ENCODE results near the gene OVCH2.
A peak's percentile ranks its signal among the peaks of the same experiment; 100 is the strongest.
"Not testable (repeated sequence)": the region's sequence is repeated elsewhere in the genome, so short reads cannot be mapped to it uniquely, and the experiment has no call there.

OVCH2 gene, protein sequence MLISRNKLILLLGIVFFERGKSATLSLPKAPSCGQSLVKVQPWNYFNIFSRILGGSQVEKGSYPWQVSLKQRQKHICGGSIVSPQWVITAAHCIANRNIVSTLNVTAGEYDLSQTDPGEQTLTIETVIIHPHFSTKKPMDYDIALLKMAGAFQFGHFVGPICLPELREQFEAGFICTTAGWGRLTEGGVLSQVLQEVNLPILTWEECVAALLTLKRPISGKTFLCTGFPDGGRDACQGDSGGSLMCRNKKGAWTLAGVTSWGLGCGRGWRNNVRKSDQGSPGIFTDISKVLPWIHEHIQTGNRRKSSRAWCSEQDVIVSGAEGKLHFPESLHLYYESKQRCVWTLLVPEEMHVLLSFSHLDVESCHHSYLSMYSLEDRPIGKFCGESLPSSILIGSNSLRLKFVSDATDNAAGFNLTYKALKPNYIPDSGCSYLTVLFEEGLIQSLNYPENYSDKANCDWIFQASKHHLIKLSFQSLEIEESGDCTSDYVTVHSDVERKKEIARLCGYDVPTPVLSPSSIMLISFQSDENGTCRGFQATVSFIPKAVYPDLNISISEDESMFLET

DNA sequence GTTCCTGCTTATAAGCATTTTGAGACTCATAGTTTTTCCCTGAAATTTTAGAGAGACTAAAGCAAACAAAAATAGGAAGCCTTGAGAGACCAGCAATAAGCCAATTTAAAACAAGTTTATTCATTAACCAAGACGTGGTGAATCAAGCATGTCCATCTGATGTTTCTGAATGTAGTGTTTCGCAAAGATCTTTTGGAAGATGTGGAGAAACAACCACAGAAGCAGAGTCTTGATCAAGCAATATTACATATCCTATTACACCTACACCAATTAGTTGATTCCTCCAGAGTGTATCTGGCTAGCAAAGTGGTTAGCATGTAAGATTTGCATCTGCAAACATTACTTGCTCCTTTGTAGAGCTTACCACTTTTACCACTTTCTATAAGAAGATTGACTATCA lies at the start of gene OVCH2:
Gene OVCH2, minus strand, starts transcription at position 101 of the 400 bp plus-strand sequence. Its CDS starts 83 bp downstream, at position 18.
- Histone ChIP-seq H3K27ac (no peak within 1 kb of the TSS), H3K4me3 (no peak within 1 kb of the TSS)

DNA sequence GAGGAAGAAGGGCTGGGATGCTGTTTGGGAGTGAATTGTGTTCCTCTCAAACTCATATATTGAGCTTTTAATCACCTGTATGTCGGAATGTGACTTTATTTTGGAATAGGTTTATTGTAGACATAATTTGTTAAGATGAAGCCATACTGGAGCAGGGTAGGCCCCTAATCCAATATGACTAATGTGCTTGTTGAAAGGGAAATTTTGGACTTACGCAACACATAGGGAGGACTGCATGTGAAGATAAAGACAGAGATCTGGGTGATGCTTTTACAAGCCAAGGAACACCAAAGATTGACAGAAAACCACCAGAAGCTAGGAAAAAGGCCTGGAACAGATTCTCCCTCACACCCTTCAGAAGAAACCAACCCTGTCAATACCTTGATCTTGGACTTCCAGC lies 43.2 kb upstream of the OVCH2 start:
- H3K4me3 ChIP-seq: no peak overlapping the region
- no peak overlapping the region for H3K27ac ChIP-seq

DNA sequence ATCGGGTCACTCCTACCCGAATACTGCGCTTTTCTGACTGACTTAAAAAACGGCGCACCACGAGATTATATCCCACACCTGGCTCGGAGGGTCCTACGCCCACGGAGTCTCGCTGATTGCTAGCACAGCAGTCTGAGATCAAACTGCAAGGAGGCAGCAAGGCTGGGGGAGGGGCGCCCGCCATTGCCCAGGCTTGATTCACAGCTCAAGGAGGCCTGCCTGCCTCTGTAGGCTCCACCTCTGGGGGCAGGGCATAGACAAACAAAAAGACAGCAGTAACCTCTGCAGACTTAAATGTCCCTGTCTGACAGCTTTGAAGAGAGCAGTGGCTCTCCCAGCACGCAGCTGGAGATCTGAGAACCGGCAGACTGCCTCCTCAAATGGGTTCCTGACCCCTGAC lies 28.5 kb upstream of the OVCH2 start:
- not testable (repeated sequence) for H3K27ac ChIP-seq, H3K4me3 ChIP-seq

DNA sequence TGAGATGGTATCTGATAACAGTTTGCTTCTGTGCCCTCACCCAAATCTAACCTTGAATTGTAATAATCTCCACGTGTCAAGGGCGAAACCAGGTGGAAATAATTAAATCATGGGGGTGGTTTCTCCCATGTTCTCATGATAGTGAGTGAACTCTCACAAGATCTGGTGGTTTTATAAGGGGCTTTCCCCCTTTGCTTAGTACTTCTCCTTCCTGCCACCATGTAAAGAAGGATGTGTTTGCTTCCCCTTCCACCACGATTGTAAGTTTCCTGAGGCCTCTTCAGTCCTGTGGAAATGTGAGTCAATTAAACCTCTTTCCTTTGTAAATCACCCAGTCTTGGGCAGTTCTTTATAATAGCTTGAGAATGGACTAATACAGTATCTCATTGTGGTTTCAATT lies 8.5 kb upstream of the OVCH2 start:
- Histone ChIP-seq H3K27ac (no peak overlapping the region), H3K4me3 (no peak overlapping the region)

DNA sequence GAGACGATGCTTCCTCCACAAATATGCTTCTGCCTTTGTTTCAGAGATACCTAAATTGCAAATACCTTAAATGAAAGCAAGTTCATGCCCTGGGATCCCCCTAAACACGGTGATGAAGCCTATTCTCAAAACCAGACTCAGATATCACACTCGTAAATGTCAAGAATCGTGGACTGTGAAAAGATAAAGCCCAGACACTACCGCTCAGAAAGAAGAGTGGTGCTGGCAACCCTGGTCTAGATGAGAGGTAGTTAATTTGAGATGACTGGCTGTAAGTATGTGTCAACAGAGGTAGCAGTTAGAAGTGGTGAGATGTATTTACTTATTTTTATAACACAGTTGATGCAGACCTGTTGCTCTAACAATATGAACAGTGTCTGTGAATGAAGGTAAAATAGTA lies 2.5 kb downstream of the OVCH2 start:
- no peak overlapping the region for H3K4me3 ChIP-seq
- no peak overlapping the region for H3K27ac ChIP-seq

DNA sequence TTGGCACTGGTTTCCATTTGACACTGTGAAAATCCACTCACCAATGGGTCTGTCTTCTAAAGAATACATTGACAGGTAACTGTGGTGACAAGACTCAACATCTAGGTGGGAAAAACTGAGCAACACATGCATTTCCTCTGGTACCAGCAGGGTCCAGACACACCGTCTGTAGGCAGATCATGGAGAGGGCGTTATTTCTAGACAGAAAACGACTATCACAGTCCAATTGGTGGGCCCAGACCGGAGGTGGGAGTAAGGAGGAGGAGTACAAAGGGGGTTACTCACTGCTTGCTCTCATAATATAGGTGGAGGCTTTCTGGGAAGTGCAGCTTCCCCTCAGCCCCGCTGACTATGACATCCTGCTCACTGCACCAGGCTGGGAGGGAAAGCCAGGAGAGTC lies 9.9 kb downstream of the OVCH2 start:
- Histone ChIP-seq H3K4me3 (no peak overlapping the region), H3K27ac (no peak overlapping the region)

DNA sequence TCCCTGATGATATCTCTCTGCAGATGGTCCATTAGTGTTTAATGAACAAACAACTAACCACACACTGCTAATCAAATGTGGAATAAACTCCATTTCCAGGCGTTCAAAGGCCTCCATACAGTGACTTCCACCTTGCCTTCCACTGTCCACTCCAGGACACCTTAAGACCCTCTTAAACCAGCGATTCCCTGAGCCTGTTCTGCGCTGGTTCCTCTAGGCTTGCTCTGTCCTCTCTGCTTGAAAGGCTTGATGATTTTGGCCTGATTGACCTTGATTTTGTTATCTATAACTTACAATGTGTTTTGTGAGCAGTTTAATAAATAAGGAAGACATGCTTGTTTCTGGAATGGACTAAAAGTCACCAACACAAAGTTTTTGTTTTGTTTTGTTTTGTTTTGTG lies 12.0 kb downstream of the OVCH2 start:
- no peak overlapping the region for H3K27ac ChIP-seq
- H3K4me3 ChIP-seq: no peak overlapping the region

DNA sequence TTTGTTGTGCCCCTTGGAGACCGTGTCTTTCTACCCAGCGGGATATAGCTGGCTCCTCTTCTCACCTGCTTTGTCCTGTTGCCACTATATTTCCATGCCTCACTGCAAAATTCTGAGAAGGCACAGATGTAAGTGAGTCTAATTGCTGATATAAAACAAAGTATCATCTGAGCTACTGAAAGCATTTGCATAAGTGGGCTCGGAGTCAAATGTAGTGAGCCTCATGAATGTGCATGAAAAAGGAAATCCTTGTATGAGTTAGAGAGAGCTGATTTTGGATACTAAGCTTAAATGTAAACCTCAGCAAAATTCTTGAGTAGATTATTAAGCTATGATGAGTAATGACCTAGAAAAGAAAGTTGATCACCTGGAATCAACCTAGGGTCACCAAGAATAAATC lies 13.9 kb downstream of the OVCH2 start:
- no peak overlapping the region for H3K27ac ChIP-seq
- H3K4me3 ChIP-seq: no peak overlapping the region

DNA sequence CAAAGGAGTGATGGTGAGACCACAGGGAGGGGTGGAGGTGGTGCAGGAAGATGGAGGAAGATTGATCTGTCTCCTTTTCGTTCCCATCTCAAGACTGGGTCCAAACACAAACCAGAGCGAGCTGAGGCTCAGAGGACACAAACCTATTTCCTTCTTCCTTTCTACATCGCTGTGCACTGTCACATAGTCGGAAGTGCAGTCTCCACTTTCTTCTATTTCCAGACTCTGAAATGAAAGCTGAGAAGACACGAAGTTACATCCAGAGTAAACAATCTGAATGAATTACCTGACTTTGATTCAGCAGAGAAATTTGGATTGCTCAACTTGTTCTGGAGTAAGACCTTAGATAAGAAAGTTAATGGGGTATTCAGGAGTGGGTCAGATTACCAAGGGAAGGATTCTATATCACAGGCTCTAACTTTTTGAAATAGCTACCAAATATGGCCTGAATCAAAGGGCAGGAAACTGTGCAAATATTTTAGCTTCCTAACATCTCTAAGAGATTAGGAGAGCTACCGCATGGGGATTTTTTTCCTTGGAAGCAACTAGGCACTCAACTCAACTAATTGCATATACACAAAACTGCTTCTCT lies 14.4 kb downstream of the OVCH2 start:
- Histone ChIP-seq H3K4me3 (no peak overlapping the region), H3K27ac (no peak overlapping the region)

DNA sequence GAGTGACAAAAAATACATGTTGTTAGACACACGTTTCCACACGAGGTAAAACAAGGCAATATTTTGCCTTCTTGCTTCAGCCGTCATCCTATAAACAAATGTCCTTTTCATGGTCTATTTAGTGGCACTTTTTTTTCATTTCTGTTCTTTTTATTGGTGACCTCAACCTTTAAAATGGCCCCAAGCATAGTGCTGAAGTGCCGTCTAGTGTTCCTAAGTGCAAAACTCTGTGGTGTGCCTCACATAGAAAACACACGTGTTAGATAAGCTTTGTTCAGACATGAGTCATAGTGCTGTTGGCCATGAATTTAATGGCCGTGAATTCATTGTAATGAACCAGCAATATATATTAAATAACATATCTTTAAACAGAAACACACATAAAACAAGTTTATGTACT lies 15.6 kb downstream of the OVCH2 start:
- Histone ChIP-seq H3K4me3 (no peak overlapping the region), H3K27ac (no peak overlapping the region)

DNA sequence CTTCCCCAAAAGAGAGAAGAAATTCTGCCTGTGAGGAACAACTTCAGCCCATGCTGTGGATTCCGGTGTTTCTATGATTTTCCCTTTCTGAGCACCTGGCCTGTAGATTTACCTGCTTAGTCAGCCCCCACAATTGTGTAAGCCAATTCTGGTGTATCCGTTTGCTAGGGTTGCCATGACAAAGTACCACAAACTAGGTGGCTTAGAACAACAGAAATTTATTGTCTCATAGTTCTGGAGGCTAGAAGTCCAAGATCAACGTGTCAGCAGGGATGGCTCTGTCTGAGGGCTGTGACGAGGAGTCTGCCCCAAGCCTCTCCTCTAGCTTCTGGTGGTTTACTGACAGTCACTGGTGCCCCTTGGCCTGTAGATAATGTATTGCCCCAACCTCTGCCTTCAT lies 17.0 kb downstream of the OVCH2 start:
- H3K27ac ChIP-seq: no peak overlapping the region
- no peak overlapping the region for H3K4me3 ChIP-seq

DNA sequence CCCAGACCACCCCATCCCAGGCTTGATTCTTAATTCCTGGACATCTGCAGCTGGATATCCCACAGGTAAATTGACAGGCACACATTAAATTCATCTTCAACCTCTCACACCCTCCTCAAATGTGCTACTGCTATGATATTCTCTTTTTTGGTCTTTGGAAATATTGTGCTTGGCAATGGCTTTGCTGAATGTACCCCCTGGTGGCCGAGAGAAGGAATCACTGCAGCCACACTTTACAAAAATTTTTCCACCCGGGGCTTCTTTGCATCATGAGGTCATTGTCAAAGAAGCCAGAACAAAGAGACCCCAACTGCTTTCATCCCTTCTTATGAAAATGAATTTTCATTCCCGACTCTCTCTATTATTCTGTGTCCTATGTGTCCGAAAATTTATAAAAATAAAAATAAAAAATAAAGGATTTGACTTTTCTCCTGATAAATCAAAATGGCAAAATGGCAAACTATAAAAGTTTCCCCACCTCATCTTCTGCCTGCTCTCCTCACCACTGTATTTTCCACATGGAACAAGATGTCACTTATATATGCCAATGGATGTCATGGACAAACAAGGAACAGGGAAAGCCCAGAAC lies 17.9 kb downstream of the OVCH2 start:
- Histone ChIP-seq H3K4me3 (no peak overlapping the region), H3K27ac (no peak overlapping the region)

DNA sequence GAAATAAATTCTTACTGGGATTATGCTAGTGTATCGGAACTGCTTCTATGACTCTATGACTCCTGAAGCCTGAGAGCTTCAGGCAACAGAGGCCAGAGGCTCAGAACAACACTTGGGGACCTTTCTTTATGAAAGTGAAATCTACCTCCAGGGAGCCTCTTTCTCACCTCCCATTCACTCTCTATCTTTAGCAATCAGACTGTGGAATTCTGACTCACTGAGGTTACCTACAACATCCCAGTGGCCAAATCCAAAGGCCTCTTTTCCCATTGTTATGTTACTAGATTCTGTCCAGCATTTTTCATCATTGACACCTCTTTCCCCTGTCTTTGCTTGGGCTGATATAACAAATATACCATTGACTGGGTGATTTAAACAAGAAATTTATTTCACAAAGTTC lies 18.9 kb downstream of the OVCH2 start:
- H3K27ac ChIP-seq: no peak overlapping the region
- H3K4me3 ChIP-seq: no peak overlapping the region

DNA sequence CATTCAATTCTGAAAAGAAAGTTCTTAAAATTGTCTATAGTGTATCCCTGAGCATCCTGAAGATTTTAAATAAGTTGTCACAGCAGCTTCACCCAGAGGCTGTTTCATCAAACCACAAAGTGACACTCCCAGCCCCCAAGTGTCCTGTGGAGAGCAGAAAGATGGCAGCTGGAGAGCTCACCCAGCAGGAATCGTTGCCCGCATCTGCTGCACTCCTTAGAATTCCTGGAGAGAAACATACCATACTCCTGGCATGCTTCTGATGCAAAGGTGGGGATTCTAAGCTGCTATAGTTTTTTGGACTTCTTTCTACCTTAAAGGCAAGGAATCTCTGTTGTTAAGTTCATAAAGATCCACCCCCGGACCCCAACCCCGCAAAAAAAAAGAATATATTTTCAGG lies 19.5 kb downstream of the OVCH2 start:
- Histone ChIP-seq H3K27ac (no peak overlapping the region), H3K4me3 (no peak overlapping the region)

DNA sequence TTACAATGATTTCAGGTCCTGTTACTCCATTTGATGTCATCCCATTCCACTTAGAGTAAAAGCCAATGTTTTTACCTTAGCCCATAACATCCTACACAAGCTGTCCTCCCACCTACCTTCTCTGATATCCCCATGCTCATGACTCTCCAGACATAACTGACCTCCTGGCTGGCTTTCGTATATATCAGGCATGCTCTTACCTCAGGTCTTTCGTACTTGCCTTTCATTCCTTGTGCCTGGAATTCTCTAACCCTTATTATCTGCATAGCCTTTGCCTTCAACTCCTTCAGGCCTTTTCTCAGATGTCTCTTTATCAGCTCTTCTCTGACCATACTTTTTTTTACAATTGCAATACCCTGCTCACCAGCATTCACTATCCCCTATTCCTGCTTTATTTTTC lies 22.7 kb downstream of the OVCH2 start:
- Histone ChIP-seq H3K4me3 (no peak overlapping the region), H3K27ac (no peak overlapping the region)

DNA sequence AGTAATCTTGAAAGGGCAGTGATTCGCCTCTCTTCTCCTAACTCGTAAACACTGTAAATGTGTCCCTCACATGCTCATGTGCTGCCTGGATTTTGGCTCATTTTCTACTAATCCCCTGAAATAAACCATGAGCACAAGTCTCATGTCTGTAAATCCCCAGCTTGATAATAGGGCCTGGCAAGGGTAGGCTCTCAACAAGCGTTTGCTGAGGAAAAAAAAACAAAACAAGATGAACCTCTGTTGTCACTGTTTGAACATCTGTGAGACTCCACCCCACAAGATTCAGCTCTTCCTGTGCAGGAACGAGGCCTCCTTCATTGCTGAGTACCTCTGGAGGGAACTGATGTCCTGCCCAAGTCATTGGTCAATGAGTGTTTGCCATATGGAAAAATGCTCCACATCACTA lies 28.5 kb downstream of the OVCH2 start:
- H3K27ac ChIP-seq: peak overlapping the region in 11 of 21 experiments; percentile 2 to 72 (median 60)
- H3K4me3 ChIP-seq: no peak overlapping the region

DNA sequence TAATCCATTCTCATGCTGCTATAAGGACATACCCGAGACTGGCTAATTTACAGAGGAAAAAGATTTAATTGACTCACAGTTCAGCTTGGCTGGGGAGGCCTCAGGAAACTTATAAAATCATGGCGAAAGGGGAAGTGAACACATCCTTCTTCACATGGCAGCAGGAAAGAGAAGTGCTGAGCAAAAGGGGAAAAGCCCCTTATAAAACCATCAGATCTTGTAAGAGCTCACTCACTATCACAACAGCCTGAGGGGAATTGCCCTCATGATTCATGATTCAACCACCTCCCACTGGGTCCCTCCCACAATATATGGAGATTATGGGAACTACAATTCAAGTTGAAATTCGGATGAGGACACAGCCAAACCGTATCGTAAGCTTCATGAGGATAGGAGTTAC lies 29.2 kb downstream of the OVCH2 start:
- Histone ChIP-seq H3K4me3 (no peak overlapping the region), H3K27ac (peak overlapping the region in 6 of 21 experiments; percentile 21 to 72 (median 66))

DNA sequence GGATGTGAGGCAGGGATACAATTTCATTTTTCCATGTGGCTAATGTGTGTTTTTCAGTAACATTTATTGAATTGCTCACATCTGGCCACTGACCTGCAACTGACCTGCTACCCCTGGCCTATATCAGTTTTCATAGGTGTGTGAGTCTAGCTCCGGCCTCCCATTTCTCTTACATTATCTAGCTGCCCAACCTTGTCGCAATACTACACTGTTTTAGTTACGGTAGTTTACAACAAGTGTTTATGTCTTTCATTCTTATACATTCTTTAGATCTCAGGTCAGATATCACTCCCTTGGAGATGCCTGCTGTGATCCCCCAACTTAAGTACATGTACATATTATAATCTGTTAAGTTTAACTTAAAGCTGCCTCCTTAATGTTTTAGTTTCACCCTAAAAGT lies 30.6 kb downstream of the OVCH2 start:
- Histone ChIP-seq H3K4me3 (no peak overlapping the region), H3K27ac (no peak overlapping the region)

DNA sequence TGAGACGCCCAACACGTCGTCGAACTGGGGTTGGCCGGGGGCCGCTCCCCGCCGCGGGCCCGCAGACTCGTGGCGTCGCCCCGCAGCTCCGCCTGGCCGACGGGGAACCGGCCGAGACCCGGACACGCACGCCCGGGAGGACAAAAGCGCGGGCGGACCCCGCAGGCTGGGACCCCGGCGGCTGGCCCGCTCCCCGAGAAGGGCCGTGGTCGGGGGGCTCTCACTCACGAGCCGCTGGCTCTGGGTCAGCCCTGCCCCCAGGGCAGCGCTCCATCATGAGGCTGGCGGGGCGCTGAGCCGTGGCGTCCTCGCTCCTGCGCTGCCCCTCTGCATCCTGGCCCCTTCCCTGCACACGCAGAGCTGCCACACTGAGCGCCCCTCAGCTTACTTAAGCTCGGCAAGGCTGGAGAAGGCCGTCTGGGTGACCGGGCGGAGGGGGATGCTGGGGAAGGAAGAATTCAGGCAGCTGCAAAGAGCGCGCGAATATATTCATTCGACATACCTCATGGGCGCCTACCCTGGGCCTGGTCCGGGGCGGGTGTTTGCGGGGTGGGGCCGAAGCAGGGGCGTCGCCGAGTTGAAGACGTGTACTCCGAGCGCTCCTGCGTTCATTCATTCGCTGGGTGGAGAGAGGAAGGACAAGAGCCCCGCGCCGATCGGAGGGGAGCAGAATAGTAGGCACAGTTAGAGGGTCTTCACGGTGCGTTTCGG lies 32.4 kb downstream of the OVCH2 start:
- peak overlapping the region; percentile 36 to 66 (median 47) for H3K4me3 ChIP-seq
- peak overlapping the region; percentile 38 to 90 (median 83) for H3K27ac ChIP-seq
